Glutamatergic neuron (in vitro differentiated cells): ENCODE data around the gene PBX1. TPM values are rescaled to one million over a fixed set of nuclear protein-coding genes. Genes with fewer than 3 reads are reported as not detected.

Experiments
- DNase-seq: peaks from one replicate; pipeline ENCODE4 v3.0.0; 2022
- H3K27ac Mint-ChIP-seq: one replicate; pipeline ENCODE4 v1.8.0; 2020; ENCODE audit warnings: mild to moderate bottlenecking, mixed read lengths, inconsistent platforms; ENCODE audit not compliant: unreplicated experiment
- H3K27me3 Mint-ChIP-seq: one replicate; pipeline ENCODE4 v1.8.0; 2020; ENCODE audit warnings: mild to moderate bottlenecking, moderate library complexity, mixed read lengths, inconsistent platforms; ENCODE audit not compliant: unreplicated experiment
- H3K36me3 Mint-ChIP-seq: one replicate; pipeline ENCODE4 v1.8.0; 2020; ENCODE audit warnings: mild to moderate bottlenecking, mixed read lengths, inconsistent platforms; ENCODE audit not compliant: unreplicated experiment
- H3K4me1 Mint-ChIP-seq: one replicate; pipeline ENCODE4 v1.8.0; 2020; ENCODE audit warnings: mild to moderate bottlenecking, low read depth, mixed read lengths, inconsistent platforms; ENCODE audit not compliant: unreplicated experiment
- H3K4me3 Mint-ChIP-seq: one replicate; pipeline ENCODE4 v1.8.0; 2020; ENCODE audit warnings: mild to moderate bottlenecking, mixed read lengths, inconsistent platforms; ENCODE audit not compliant: unreplicated experiment
- H3K9me3 Mint-ChIP-seq: one replicate; pipeline ENCODE4 v1.8.0; 2020; ENCODE audit warnings: mild to moderate bottlenecking, moderate library complexity, mixed read lengths, inconsistent platforms; ENCODE audit not compliant: unreplicated experiment
- CTCF ChIP-seq: fragments of 200-600 bp; sonication (generic); IDR thresholded peaks from one replicate; pipeline ENCODE4 v1.5.0; 2021; ENCODE audit not compliant: partially characterized antibody, unreplicated experiment
- total RNA-seq: library from RNA; stranded (reverse); fragmentation: NEBNext Ultra II Directional; extraction: Animal tissue kit (Norgen Biotek cat#: 25700); gene quantifications from one replicate; pipeline ENCODE4 v1.2.1, GENCODE V29; 2021; ENCODE audit not compliant: unreplicated experiment

The PBX1 gene
- total RNA-seq, 1 donor from 2014 or later = 98.7 TPM

DNA sequence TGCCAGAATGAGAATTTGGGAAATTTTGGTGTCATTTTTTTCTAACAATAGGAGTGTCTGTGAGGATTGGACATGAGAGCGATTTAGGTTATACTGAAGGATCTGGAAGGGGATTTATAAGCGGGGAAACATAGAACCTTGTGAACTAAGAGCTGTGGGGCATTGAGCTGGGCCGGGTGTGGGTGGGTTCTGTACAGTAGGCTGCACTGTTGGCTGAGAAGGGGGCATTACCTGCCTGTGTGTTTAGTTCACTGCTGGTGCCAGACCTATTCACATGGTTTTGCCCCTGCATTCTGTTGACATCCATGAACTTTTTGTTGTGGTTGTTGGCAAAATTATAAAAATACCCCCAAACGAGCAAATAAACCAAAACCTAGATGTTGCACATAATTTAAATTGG, 8.8 kb downstream of the PBX1 start:
- H3K9me3 Mint-ChIP-seq = no peaks in the 10 kb centered on the region
- no peak overlapping the region for H3K27ac Mint-ChIP-seq
- no peak for DNase-seq
- no peaks in the 10 kb centered on the region for H3K27me3 Mint-ChIP-seq
- peaks cover 15% of the 10 kb centered on the region for H3K36me3 Mint-ChIP-seq
- TF ChIP-seq CTCF = no peak
- H3K4me1 Mint-ChIP-seq = peaks cover 14% of the 10 kb centered on the region
- no peak overlapping the region for H3K4me3 Mint-ChIP-seq

DNA sequence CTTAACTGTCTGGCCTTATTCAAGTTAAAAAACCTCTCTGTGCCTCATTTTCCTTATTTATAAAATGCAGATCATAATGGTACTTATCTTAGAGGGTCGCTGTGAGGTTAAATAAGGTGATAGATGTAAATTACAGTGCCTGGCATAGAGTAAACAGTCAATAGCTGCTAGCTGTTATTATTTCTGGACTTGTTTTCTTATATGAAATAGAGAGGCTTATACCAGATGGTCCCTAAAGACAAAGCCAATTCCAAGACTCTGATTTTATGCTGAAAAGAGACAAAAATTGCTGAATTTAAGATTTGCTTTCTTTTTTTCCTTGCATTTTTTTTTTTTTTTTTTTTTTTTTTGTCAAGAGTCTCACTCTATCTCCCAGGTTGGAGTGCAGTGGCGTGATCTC, 10.3 kb downstream of the PBX1 start:
- Mint-ChIP-seq H3K9me3 (no peaks in the 10 kb centered on the region), H3K36me3 (peaks cover 15% of the 10 kb centered on the region), H3K27ac (no peak overlapping the region), H3K4me1 (peaks cover 7% of the 10 kb centered on the region), H3K27me3 (no peaks in the 10 kb centered on the region), H3K4me3 (no peak overlapping the region)
- TF ChIP-seq CTCF = no peak
- no peak for DNase-seq

GRCh38 chr1:164569866-164570265, 10.9 kb downstream of the PBX1 start:
- Mint-ChIP-seq H3K4me1 (peaks cover 5% of the 10 kb centered on the region), H3K9me3 (no peaks in the 10 kb centered on the region), H3K27me3 (no peaks in the 10 kb centered on the region), H3K4me3 (no peak overlapping the region), H3K36me3 (peaks cover 15% of the 10 kb centered on the region), H3K27ac (no peak overlapping the region)
- TF ChIP-seq CTCF = no peak
- DNase-seq = no peak

DNA sequence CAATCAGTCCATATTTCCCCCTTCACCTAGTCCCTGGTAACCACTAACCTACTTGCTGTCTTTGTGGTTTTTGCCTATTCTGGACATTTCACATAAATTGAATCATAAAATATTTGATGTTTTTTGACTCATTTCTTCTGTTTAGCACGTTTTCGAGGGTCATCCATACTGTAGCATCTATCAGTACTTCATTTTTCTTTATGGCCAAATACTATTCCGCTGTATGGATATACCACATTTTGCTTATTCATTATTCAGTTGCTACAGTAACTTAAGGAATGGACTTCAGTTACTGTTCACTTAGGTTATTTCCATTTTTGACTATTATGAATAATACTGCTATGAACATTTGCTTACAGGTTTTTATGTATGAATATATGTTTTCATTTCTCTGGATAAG, 12.3 kb downstream of the PBX1 start:
- H3K4me3 Mint-ChIP-seq = no peak overlapping the region
- no peak for DNase-seq
- no peaks in the 10 kb centered on the region for H3K9me3 Mint-ChIP-seq
- H3K27ac Mint-ChIP-seq = no peak overlapping the region
- no peak for TF ChIP-seq CTCF
- peaks cover 15% of the 10 kb centered on the region for H3K36me3 Mint-ChIP-seq
- H3K27me3 Mint-ChIP-seq = no peaks in the 10 kb centered on the region
- H3K4me1 Mint-ChIP-seq = peaks cover 10% of the 10 kb centered on the region

GRCh38 chr1:164575356-164575886, 16.4 kb downstream of the PBX1 start:
- H3K4me3 Mint-ChIP-seq = peak overlapping the region; percentile 88
- no peak for TF ChIP-seq CTCF
- no peaks in the 10 kb centered on the region for H3K9me3 Mint-ChIP-seq
- no peaks in the 10 kb centered on the region for H3K27me3 Mint-ChIP-seq
- no peak for DNase-seq
- peaks cover 27% of the 10 kb centered on the region for H3K4me1 Mint-ChIP-seq
- H3K27ac Mint-ChIP-seq = peak overlapping the region; percentile 2
- peaks cover 12% of the 10 kb centered on the region for H3K36me3 Mint-ChIP-seq
